Upper lobe of left lung (tissue), 6 donors: Measurements from ENCODE around the gene KDM6B. TPM values are rescaled to one million over a fixed set of nuclear protein-coding genes. Genes with fewer than 3 reads are reported as not detected.
A peak's percentile ranks its signal among the peaks of the same experiment; 100 is the strongest.

ENCODE experiments used
- ATAC-seq, 2 donors: fragments of 200-7000 bp; cut with Tn5 transposase; one replicate each; pipeline ENCODE4 v1.9.1; 2022; ENCODE audit warnings: mild to moderate bottlenecking in 2 of 2, moderate library complexity in 2 of 2; ENCODE audit not compliant: low FRiP score in 2 of 2
- DNase-seq, 2 donors: peaks; one replicate each; pipeline ENCODE4 v3.0.0-alpha.2; 2019 to 2020
- H3K27ac ChIP-seq, 4 donors: fragments of 200-600 bp; sonication (generic); one replicate each; pipeline ENCODE4 v1.5.1; 2016 to 2019
- H3K27me3 ChIP-seq, 4 donors: fragments of 200-600 bp; sonication (generic); one replicate each; pipeline ENCODE4 v1.5.1; 2017 to 2019
- H3K36me3 ChIP-seq, 4 donors: fragments of 200-600 bp; sonication (generic); one replicate each; pipeline ENCODE4 v1.5.1; 2016 to 2019
- H3K4me1 ChIP-seq, 4 donors: fragments of 200-600 bp; sonication (generic); one replicate each; pipeline ENCODE4 v1.5.1; 2018 to 2019
- H3K4me3 ChIP-seq, 4 donors: fragments of 200-600 bp; sonication (generic); one replicate each; pipeline ENCODE4 v1.5.1; 2017 to 2019; ENCODE audit warnings: mild to moderate bottlenecking in 2 of 4, moderate library complexity in 1 of 4
- H3K9me3 ChIP-seq, 4 donors: fragments of 200-600 bp; sonication (generic); one replicate each; pipeline ENCODE4 v1.5.1; 2018 to 2019
- EP300 ChIP-seq, 4 donors: sonication (generic); formaldehyde crosslinking; IDR thresholded peaks; one replicate each; pipeline ENCODE4 v1.5.1; 2017; ENCODE audit warnings: antibody characterized with exemption in 4 of 4, control low read depth in 2 of 4
- POLR2A ChIP-seq, 4 donors: fragments of 450-650 bp; IDR thresholded peaks; one replicate each; pipeline ENCODE4 v1.5.1; 2016 to 2017; ENCODE audit warnings: antibody characterized with exemption in 4 of 4, mild to moderate bottlenecking in 2 of 4
- POLR2AphosphoS5 ChIP-seq, 2 donors: sonication (generic); formaldehyde crosslinking; IDR thresholded peaks; one replicate each; pipeline ENCODE4 v1.5.1; 2017; ENCODE audit warnings: antibody characterized with exemption in 2 of 2
- WGBS, 2 donors: methylation state at CpG; one replicate each; pipeline ENCODE4 v1.1.5; 2017 to 2018; 5-methylcytosine and 5-hydroxymethylcytosine counted together
- total RNA-seq, 6 donors: library from RNA; depleted of rRNA in 4 of 6; stranded (reverse); fragments of >200 nt in 4 of 6; gene quantifications; one replicate each; pipeline versions ENCODE4 v1.1.0 to v1.2.1, GENCODE V29; 2016 to 2021
- TF ChIP-seq, protein P1 (sequence below), 6 experiments: fragments of 450-650 bp in 4 of 6; fragments of 200-600 bp in 2 of 6; sonication (generic) in 2 of 6; IDR thresholded peaks; one replicate each; pipeline ENCODE4 v1.5.1; 2016 to 2019; ENCODE audit warnings: antibody characterized with exemption in 6 of 6
- donor health status: DM: no; HTN: no; CAD: no; lungs with moderate emphysema.
- donor health status: DM: no; HTN: yes; CAD: no; lungs with severe emphysema.

Gene KDM6B
- total RNA-seq, 6 donors from 2014 or later: 17.5 to 68.0 (median 42.2) TPM

DNA sequence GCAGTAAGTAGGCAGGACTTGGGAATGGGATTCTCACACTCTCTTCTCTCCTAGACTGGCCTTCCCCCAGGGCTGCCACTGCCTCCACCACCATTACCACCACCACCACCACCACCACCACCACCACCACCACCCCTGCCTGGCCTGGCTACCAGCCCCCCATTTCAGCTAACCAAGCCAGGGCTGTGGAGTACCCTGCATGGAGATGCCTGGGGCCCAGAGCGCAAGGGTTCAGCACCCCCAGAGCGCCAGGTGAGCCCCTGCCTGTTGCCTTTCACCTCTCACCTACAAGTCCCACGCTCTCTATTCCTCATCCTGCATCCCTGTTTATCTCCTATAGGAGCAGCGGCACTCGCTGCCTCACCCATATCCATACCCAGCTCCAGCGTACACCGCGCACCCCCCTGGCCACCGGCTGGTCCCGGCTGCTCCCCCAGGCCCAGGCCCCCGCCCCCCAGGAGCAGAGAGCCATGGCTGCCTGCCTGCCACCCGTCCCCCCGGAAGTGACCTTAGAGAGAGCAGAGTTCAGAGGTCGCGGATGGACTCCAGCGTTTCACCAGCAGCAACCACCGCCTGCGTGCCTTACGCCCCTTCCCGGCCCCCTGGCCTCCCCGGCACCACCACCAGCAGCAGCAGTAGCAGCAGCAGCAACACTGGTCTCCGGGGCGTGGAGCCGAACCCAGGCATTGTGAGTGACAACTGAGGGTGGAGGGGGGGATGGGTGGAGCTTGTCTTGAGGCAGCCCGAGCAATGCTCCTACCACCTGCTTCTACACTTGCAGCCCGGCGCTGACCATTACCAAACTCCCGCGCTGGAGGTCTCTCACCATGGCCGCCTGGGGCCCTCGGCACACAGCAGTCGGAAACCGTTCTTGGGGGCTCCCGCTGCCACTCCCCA is 13.0 kb downstream of the KDM6B start:
- H3K36me3 ChIP-seq: peaks cover 34 to 66% (median 65%) of the 10 kb centered on the region in 4 donors
- no peak for ATAC-seq
- DNase-seq: peak in 1 of 2 donors; percentile 76
- H3K9me3 ChIP-seq: no peaks in the 10 kb centered on the region
- H3K27me3 ChIP-seq: no peaks in the 10 kb centered on the region
- WGBS, 2 donors: 88 to 94% methylated on average over 13 to 32 of the region's 34 CpGs
- H3K27ac ChIP-seq: no peak overlapping the region
- TF ChIP-seq, protein P1, sequence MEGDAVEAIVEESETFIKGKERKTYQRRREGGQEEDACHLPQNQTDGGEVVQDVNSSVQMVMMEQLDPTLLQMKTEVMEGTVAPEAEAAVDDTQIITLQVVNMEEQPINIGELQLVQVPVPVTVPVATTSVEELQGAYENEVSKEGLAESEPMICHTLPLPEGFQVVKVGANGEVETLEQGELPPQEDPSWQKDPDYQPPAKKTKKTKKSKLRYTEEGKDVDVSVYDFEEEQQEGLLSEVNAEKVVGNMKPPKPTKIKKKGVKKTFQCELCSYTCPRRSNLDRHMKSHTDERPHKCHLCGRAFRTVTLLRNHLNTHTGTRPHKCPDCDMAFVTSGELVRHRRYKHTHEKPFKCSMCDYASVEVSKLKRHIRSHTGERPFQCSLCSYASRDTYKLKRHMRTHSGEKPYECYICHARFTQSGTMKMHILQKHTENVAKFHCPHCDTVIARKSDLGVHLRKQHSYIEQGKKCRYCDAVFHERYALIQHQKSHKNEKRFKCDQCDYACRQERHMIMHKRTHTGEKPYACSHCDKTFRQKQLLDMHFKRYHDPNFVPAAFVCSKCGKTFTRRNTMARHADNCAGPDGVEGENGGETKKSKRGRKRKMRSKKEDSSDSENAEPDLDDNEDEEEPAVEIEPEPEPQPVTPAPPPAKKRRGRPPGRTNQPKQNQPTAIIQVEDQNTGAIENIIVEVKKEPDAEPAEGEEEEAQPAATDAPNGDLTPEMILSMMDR (IDR thresholded peaks at IDR 0.05): no peak
- no peak for TF ChIP-seq POLR2A (IDR thresholded peaks at IDR 0.05)
- TF ChIP-seq POLR2AphosphoS5 (IDR thresholded peaks at IDR 0.05): no peak
- no peak for TF ChIP-seq EP300 (IDR thresholded peaks at IDR 0.05)
- no peak overlapping the region for H3K4me3 ChIP-seq
- peaks cover 14 to 45% (median 22%) of the 10 kb centered on the region in 4 donors for H3K4me1 ChIP-seq

GRCh38 chr17:7848131-7848579 is 14.1 kb downstream of the KDM6B start:
- Histone ChIP-seq H3K9me3 (no peaks in the 10 kb centered on the region), H3K4me3 (no peak overlapping the region), H3K27ac (no peak overlapping the region), H3K4me1 (peaks cover 16 to 46% (median 23%) of the 10 kb centered on the region in 4 donors), H3K36me3 (peaks cover 34 to 77% (median 76%) of the 10 kb centered on the region in 4 donors), H3K27me3 (no peaks in the 10 kb centered on the region)
- TF ChIP-seq POLR2A (IDR thresholded peaks at IDR 0.05): no peak
- no peak for TF ChIP-seq EP300 (IDR thresholded peaks at IDR 0.05)
- TF ChIP-seq POLR2AphosphoS5 (IDR thresholded peaks at IDR 0.05): no peak
- peak in 1 of 2 donors; percentile 64 for DNase-seq
- no peak for ATAC-seq
- 89% methylated on average over 17 to 19 of the region's 20 CpGs for WGBS, 2 donors

- H3K27ac ChIP-seq: no peak overlapping the region
- H3K27me3 ChIP-seq: no peaks in the 10 kb centered on the region
- no peak overlapping the region for H3K4me3 ChIP-seq
- DNase-seq (peak in 1 of 2 donors; percentile 72), ATAC-seq (no peak)
- H3K4me1 ChIP-seq: peaks cover 16 to 43% (median 23%) of the 10 kb centered on the region in 4 donors
- peaks cover 34 to 83% (median 82%) of the 10 kb centered on the region in 4 donors for H3K36me3 ChIP-seq
- WGBS, 2 donors: 94 to 98% methylated on average over 7 to 17 of the region's 21 CpGs
- TF ChIP-seq POLR2AphosphoS5 (IDR thresholded peaks at IDR 0.05): no peak
- TF ChIP-seq, protein P1 (IDR thresholded peaks at IDR 0.05): no peak
- no peak for TF ChIP-seq EP300 (IDR thresholded peaks at IDR 0.05)
- TF ChIP-seq POLR2A (IDR thresholded peaks at IDR 0.05): no peak
- H3K9me3 ChIP-seq: no peaks in the 10 kb centered on the region
Measured at GRCh38 chr17:7848739-7849129, 14.7 kb downstream of the KDM6B start.

GRCh38 chr17:7849130-7849750 is 15.2 kb downstream of the KDM6B start:
- Histone ChIP-seq H3K4me1 (peaks cover 16 to 41% (median 23%) of the 10 kb centered on the region in 4 donors), H3K27ac (no peak overlapping the region), H3K9me3 (no peaks in the 10 kb centered on the region), H3K4me3 (no peak overlapping the region), H3K27me3 (no peaks in the 10 kb centered on the region), H3K36me3 (peaks cover 34 to 87% (median 86%) of the 10 kb centered on the region in 4 donors)
- WGBS, 2 donors: 89 to 92% methylated on average over 23 to 28 of the region's 35 CpGs
- TF ChIP-seq, protein P1 (IDR thresholded peaks at IDR 0.05): no peak
- TF ChIP-seq EP300 (IDR thresholded peaks at IDR 0.05): no peak
- ATAC-seq (no peak), DNase-seq (peak in 1 of 2 donors; percentile 77)
